Stimulated activated naive CD8-positive, alpha-beta T cell treated with anti-CD3 and anti-CD28 coated beads, Interleukin-15, Interleukin-2, amounts not matched to agents 100 U/mL and 50 U/mL, for 24 hours (primary cell): Measurements from ENCODE around the gene IL1RAPL2.

Experiments
- ATAC-seq: fragments of 150-1000 bp; cut with Tn5 transposase; one replicate; pipeline ENCODE4 v1.10.0; 2021
- DNase-seq: peaks from one replicate; pipeline ENCODE4 v3.0.0; 2021

IL1RAPL2 gene

DNA sequence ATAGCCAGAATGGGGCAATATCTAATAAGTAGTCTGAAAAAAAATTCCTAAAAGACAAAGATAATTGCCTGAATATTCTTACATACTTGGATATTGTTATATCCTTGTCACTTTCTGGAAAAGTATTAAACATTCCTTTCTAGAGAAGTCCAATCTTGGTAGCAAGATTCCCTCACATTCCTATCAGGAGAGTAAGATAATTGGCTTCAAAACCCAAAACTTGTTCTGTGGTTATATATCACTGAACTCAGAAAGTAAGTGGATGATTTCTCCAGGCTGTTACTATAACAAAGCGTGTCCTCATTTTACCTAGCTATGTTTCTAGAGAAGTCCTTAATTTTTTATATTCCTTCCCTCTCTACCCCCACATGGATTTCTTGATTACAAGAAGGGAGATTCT, 700.5 kb downstream of the IL1RAPL2 start:
- ATAC-seq (no peak), DNase-seq (no peak)

DNA sequence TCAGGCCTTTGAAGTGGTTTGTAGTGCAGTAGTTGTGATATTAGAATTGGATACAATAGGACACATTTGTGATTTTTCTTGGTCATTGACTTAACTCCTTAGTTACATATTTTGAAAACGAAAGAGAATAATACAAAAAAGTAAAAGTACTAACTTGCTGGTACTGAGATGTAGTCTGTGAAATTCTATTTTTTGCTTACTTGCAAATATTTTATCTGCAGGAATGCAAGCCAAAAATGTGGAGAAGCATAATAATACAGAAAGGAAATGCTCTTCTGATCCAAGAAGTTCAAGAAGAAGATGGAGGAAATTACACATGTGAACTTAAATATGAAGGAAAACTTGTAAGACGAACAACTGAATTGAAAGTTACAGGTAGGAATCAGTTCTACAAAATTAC, 701.2 kb downstream of the IL1RAPL2 start:
- ATAC-seq (no peak), DNase-seq (no peak)

DNA sequence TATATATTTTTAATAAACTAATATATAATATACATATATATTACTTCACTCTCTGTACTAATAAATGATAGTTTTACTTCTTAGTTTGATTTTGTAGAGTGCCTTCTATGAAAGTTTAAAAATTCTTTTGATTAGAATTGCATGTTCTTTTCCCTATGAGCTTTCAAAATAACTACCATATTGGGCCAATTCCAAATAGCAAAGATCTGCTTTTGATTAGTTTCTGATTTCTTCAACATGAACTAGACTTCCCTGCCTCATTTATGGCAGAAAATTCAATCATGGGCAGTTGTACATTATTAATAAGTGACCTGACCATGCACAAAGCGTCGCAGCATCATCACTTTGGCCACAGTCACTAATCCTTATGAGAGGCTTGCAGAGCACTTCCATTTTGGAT, 703.4 kb downstream of the IL1RAPL2 start:
- ATAC-seq = no peak

DNA sequence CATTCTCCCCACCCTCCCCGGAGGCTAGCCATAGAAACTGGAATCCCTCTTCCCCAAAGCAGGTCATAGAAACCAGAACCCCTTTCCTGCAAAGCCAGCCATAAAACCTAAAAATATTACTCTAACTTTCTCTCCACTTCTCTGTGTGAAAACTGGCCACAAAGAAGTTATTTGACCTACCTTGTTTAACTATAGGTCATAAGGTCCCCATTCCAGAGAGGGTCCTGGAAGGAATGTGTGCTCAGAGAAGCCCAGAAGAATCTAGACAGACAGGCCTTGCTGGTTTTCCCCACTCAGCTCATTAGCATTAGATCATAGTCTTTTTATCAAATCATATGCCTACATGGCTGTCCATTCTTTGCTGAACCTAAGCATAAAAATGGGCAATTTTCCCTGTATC, 707.3 kb downstream of the IL1RAPL2 start:
- DNase-seq = no peak
- ATAC-seq = no peak

More for the DNA sequence above, 703.4 kb downstream of the IL1RAPL2 start:
- no peak for DNase-seq

DNA sequence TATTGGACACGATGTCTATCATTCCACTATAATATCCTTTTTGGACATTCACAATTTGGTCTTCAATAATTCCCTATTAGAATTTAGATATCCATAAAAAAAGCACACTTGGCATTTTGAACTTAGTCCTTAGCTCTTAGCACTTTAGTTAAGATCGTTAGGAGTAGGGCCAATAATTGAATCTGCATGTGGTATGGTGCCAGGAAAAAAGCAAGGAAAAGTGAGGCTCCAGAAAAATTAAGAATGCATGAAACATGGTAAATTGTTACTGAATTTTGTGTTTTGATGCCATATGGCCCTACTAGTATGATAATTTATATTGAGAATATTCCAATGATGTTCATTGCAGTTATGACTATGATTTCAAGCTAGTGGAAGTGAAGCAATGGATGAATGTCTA, 708.1 kb downstream of the IL1RAPL2 start:
- DNase-seq = no peak
- ATAC-seq = no peak

DNA sequence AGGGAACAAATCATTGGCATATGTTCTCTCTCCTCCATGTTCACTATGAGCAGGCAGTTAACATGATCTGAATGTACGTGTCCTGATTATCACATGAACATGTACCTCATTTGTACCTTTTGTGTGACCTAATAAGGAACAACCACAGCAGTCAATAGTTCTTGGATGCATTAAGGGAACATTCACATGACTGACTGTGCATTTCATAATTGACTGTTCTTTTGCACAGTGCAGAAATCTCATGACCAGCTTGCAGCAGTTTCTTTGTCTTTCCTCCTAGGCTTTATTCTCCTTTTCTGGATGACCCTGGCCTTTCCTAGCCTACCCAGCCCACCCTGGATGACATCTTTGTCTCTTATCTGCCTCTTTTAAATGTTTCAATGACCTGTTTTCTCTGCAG, 711.1 kb downstream of the IL1RAPL2 start:
- ATAC-seq = no peak
- no peak for DNase-seq

DNA sequence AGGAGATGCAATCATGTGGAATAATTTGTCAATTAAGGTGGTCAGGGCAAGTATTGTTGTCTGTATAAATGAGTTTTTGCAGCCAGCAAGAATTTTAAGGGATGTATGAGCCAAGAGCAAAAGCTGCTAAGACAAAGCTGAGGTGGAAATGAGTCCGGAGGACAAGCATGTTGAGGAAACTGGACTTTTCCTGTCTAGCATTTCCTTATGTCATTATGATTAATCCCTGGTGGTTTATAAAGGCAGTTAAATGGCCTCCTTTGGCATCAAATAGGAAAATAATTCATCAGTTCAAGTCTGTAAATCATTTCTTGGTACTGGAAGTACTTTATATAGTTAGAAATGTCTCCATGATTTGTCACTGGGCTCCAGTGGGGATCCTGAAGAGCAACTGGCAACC, 716.1 kb downstream of the IL1RAPL2 start:
- ATAC-seq (no peak), DNase-seq (no peak)

DNA sequence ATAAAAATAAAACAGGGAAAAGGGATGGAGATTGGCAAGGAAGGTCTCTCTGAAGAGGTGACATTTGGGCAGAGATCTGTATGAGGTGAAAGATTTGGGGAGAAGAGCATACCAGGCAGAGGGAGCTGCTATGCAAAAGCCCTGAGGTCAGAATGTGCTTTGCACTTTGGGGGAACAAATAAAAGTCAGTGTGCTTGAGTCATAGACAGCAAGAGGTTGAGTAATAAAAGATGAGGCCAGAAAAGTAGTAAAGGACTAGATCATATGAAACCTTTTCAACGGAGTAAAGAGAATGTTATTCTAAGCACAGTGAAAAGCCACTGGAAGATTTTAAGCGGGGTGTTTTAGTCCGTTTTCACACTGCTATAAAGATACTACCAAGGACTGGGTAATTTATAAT, 731.0 kb downstream of the IL1RAPL2 start:
- ATAC-seq (no peak), DNase-seq (no peak)

DNA sequence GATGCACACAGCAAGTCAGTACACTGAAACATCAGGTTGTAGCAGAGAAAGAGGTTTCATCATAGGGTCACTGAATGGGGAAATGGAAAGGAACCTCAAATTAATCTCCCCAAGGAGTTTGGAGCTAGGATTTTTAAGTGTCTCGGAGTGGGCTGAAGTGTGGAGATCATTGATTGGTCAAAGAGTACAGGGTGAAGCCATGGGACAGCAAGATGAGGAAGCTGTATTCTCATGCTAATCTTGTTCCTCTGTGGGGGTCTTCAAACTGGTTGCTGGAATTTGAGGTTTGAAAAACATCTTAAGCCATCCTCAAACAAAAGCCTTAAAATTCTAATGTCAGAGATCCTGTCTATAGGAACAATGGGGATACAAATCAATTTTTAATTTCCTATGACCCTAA, 733.3 kb downstream of the IL1RAPL2 start:
- ATAC-seq (no peak), DNase-seq (no peak)

DNA sequence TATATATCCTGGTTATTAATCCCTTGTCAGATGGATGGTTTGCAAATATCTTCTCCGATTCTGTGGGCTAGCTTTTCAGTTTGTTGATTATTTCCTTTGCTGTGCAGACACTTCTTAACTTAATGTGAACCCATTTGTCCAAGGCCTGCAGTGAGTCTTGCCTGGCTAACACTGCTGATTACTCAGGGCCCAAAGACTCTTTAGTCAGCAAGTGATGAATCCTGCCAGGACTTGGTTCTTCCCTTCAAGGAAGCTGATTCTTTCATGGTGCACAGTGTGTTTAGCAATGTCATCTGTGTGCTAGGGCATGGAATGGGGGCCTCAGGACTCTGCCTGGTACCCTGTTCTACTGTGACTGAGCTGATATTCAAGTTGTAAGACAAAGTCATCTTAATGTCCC, 736.2 kb downstream of the IL1RAPL2 start:
- DNase-seq (no peak), ATAC-seq (no peak)

DNA sequence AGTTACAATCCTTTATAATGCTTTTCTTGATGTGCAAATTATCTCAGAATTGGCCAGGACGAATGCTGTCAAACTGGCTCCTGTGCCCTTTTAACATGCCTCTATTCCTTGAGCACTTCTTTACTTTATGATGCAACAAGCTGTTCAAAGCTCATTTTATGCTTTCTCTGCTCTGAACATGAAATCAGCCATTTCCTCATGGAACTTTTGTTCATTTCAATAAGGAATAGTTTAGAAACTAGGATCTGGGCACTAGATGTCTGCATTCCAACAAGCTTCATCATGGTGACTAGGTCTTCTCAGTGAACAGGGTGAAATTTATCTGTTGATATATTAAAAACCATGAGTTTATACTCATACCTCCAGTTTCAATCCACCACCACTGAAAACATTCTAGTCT, 741.8 kb downstream of the IL1RAPL2 start:
- DNase-seq (no peak), ATAC-seq (no peak)

DNA sequence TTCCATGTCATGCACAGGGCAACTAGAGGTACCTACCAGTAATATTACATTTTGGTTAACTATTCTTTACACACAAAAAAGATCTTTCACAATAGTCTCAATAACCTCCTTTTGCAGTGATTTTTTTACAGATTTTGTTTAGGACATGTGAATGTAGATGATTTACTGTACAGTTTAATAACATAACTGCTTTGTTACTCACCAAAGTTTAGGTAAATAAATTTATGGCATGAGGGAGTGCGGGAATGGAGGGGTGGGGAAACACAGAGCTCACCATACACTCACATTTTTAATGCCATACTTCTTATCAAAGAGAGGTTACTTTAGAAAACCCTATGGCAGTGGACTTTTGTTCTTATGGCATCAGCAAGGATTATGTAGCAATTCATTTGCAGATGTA, 747.6 kb downstream of the IL1RAPL2 start:
- no peak for ATAC-seq
- no peak for DNase-seq

DNA sequence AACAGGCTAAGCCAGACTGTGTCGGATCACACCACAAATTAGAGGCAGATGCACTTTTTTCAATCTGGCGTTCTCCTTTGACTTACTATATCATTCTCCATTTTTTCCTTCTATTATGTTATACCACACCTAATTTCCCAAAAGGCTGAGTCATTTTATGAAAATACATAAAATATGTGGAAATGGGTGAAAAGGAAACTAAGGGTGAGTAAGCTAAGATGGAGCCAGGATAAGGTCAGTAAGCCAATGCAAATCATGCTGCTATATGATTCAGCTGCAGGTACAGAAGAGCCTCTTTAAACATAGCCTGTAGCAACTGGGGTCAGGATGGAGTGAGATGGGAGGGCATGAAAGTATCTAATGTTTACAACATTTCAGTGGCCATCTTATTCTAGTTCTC, 748.5 kb downstream of the IL1RAPL2 start:
- ATAC-seq (no peak), DNase-seq (no peak)

DNA sequence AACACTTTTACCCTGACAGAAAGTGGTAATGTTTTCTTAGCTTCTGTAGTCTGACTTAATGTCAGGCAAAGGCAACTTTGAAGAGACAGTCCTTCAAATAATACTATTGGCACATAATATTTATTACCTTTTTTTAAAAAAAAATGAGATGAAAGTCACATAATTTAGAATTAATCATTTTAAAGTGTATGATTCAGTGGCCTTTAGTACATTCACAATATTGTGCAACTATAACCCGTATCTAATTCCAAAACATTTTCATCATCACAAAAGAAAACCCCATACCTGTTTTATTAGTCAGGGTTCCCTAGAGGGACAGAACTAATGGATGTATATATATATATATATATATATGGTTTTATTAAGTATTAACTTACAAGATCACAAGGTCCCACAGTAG, 749.2 kb downstream of the IL1RAPL2 start:
- DNase-seq (no peak), ATAC-seq (no peak)

DNA sequence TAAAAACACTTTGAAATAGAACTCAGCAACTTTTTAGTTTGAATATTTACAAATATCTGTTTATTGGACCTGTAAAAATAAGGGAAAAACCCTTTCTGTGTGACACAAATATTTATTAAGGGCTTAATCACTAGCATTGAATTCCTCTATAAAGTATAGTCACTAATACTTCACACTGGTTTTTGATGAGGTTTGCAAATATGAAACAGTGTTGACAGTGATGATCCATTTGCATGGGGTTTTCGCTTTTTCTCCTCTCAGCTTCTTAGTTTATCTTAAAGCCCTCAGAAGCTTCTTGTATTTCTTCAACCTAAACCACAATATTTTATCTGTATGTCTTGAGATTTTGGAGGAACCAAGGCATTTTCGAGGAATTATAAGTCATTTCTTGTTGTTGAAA, 751.1 kb downstream of the IL1RAPL2 start:
- no peak for ATAC-seq

DNA sequence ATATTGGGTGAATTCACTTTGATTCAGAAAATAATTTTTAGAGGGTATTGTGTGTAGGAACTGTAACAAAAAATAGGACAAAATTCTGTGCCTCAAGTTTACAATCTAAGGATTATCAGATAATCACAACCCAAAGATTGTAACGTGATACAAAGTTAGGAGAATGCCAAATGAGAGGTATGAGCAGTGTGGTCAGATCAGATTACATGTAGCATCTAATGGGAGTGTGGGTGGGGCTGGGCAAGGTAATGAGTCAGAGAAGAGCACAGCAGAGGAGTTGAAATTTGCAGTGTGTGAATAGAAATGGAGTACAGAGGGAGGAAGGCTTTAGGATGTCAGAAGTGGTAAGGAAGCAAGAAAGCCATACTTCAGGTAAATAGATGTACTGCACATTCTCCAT, 757.9 kb downstream of the IL1RAPL2 start:
- DNase-seq (no peak), ATAC-seq (no peak)

More for the DNA sequence above, 751.1 kb downstream of the IL1RAPL2 start:
- DNase-seq = no peak

DNA sequence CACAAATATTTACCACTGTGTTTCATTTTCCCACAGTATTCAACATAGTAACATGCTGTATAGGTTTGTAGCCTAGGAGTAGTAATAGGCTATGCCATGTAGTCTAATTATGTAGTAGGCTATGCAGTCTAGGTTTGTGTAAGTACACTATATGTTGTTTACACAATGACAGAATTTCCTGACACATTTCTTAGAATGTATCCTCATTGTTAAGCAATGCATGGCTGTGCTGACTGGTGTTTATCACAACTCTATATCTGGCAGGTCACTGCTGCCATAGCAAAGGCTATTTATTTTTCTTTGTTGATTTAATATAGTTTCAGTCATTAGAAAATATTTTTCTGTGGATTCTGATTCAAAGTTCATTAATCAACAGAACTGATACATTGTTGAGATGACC, 762.8 kb downstream of the IL1RAPL2 start:
- no peak for ATAC-seq
- no peak for DNase-seq

DNA sequence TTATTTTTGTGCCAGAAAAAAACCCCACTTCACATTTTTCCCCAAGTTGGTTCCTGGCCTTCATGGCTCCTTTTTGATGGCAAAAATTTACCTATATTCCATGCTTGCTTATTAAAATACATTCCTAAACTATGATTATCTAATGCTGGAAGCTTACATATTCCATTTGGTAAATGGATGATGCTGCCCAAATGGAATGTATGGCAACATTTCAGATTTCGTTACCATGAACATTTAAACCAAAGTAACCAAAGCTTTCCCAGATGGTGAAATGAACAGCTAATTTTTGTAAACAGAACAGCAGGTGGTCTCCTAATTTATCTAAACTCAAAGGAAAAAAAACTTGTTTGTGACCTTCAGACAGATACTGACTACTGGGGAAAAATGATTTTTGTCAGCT, 765.2 kb downstream of the IL1RAPL2 start:
- ATAC-seq (no peak), DNase-seq (no peak)

DNA sequence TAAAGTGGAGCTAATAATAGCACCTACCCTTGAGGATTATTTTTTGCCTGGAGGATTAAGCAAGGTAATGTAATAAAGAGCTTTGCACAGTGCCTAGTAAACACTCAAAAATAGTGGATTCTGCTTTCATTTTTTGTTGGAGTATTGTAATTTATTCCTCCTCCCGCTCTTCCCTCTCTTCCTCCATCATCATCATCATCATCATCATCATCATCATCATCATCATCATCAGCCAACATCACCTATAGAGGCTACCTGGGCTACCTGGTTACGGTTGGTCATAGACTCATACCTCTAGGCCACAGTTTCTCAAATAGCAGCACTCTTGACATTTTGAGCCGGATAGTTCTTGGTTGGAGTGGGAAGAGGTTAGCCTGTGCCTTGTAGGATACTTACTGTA, 781.4 kb downstream of the IL1RAPL2 start:
- ATAC-seq (no peak), DNase-seq (no peak)

DNA sequence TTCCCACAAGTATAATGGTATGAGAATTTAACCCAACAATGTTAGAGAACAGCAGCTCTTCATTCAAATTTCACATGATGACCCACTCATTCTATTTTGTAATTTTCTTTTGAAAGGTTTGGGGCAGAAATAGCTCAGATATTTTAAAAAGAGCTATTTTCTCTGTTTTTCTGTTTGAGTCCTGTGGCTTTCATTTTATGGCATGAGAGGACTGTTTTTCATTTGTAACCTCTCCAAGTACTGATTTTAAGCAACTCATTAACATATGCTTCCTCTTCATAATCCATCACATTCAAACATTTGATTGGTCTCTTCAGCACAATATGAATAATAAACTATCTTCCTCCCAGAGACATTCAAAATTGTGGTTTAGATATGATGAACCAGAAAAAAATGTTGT, 783.5 kb downstream of the IL1RAPL2 start:
- DNase-seq = no peak
- no peak for ATAC-seq

DNA sequence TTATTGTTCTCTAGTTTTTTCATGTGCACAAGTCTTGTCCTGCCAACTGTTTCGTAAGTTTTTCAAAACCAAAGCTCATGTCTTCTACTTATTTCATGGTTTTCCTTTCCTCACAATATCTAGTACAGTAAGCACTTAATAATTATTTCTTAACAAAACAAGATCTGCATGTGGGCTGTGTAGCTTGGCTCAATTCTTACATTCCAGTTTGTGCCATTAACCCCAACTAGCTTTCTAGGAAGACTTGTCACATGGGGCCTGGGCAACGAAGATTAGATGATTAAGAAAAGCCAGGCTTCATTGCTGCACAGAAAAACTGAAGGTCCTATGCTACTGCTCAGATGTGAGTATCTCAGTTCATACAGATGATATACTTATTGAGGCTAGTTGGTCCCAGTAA, 809.8 kb downstream of the IL1RAPL2 start:
- no peak for ATAC-seq
- no peak for DNase-seq

DNA sequence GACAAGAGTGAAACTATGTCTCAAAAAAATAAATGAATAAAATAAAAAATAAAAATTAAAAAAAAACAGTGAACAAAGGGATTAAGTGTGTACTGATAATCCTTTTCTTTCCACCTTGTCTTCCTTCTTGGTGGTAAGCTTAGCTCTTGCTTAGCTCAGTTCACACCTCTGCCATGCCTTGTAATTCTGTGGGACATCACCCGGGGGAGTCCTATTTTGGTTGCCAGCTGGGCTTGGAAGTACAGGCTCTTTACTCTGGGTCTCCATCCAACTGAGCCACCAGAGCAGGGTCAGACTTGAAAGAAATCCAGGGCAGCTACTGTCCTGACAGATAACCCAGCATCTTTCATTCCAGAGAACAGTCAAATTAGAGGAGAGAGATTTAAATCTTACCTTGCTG, 858.7 kb downstream of the IL1RAPL2 start:
- ATAC-seq (no peak), DNase-seq (no peak)

DNA sequence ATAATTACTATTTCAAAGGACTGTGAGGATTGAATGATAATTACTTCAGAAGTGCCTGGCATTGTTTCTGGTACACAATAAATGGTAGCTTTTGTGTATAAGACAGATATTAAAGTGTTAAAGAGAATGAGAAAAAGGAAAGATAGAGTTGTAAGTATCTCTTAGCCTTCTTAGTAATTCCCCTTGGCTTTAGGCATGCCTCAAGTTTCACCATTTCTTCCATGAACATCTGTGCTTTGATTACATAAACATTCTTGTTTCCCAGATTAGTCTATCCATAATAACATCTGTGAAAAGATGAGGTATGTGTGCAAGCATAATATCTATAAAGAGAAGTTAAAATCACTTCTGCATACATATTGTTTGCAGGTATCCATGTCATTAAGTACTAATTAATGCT, 885.4 kb downstream of the IL1RAPL2 start:
- ATAC-seq (no peak), DNase-seq (no peak)

DNA sequence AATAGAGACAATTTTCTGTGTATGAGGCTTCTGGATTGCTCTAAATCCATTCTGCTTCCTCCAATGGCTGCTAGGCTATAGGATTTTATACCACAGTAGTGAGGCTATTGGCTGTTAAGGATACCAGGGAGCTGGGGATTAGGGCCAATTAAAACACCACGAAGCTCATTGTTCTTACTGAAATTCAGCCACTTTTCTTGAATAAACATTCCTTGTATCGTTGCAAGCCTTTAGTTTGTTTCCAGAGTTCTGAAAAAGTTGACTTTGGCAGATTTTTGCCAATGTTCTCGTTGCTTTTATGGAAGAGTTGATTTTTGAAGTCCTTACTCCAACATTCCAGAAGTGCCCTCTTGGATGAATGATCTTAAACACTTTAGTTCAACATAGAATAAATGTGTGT, 892.8 kb downstream of the IL1RAPL2 start:
- no peak for DNase-seq
- ATAC-seq = no peak

DNA sequence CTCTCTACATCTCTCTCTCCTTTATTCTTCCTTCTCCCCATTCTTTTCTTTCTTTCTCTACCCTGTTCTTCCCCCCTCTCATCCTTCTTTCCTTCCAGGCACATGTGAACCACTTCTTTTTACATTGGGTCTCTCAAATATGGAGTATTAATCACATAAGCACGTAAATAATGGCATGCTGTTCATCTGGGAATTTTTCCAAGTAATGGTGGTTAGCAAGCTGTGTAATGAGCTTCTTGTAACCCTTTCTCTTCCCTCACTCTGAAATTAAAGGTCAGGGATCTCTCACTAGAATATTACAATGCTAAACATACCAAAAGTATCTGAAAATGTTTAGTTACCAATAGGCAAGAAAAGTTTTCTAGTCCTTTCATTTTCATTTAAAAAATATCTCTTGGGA, 894.4 kb downstream of the IL1RAPL2 start:
- ATAC-seq (no peak), DNase-seq (no peak)

DNA sequence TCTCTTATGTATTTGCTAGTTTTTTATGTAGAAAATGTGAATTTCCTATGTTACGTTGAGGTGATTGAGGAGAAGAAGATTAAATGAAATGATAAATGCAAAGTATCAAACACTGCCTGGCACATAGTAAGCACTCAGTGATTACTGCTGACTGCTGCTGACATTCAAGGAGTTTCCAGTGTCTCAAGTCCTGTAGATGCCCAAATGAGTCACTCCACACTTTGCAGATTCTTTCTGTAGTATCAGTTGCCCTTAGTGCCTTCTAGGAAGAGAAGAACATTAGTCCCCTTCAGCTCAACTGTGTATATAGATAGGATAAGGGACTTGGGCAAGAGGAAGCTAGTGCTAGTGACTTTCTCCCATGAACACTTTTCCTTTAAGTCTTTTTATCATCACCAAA, 895.0 kb downstream of the IL1RAPL2 start:
- DNase-seq (no peak), ATAC-seq (no peak)
